HuH-7 (cell line): Measurements from ENCODE around the gene CDH12.
"Not testable (repeated sequence)": the region's sequence is repeated elsewhere in the genome, so short reads cannot be mapped to it uniquely, and the experiment has no call there.

Experiments used
- DNase-seq: peaks from one replicate; pipeline ENCODE4 v3.0.0; 2011; ENCODE audit warnings: low spot score

CDH12 gene

GRCh38 chr5:22140418-22140817 lies 712.7 kb downstream of the CDH12 start:
- DNase-seq: not testable (repeated sequence)

- DNase-seq: not testable (repeated sequence)
Measured at GRCh38 chr5:22139662-22140300, 713.4 kb downstream of the CDH12 start.

DNA sequence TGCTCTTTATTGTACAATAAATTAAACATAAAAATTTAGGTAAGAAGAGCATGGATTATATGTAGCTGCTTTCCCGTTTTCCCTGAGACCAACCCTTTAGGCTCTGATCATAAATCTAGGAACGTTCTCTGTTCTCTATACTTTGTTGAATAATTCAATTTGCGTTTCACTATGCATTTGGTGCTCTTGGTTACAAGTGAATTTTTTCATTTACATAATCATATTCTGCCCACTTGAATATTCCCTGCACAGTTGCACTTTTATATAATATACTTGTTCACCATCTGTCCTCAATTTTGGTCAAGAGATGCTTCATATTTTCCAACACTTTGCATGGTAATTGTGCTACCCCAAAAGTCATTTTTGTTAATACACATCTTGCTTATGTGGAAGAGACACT lies 741.8 kb downstream of the CDH12 start:
- no peak for DNase-seq

DNA sequence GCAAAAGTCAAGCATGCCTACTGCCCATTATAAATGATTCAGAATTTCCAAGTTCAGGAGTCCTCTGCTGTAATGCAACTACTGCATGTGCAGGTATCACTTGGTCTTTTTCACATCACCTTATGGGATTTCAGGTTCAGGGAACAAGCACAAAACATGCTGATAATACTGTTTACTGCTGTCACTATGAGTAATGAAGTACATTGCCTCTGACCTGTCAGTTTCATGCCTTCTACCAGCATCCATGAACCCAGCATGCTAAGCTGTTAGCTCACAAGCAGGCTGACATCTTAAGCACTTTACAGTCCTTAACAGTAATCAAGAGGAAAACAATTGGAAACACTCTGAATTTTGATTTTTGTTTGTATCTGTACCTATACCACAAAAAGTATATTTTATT lies 743.8 kb downstream of the CDH12 start:
- DNase-seq: no peak

DNA sequence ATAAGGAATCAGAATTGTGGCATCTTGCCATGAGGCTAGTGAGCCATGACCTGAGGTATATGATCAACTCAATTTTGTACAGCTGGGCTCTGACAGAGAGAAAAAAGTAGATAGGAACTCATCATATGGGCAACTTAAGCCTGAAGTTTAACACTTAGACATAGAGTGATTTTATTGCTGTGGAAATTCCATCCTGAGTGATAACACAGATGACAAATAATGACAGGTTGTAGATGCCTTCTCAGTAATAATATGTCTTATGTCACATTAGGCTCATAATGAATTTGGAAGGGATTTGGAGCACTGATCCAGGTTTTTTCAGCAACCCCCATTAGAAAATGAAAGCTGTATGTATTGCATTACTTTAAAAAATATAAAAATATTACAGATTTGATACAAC lies 744.6 kb downstream of the CDH12 start:
- DNase-seq: no peak

GRCh38 chr5:22102823-22103359 lies 750.3 kb downstream of the CDH12 start:
- no peak for DNase-seq

DNA sequence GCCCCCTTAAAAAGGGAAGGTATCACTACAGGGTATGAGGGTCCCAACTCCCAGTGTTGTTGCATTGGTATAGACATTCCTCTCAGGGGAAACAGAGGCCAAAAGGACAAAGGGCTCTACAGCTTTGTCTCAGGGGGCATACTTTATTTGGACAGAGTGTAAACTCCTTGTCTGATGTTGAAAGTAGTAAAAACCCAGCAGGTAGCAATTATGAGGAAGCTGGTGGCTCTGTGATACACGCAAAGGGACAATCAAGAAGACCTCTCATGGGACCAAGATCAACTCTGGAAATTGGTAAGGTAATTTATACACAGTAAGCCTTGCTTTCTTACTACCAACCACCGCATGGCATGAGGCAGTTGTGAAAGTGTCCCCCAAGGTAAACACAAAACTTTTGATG lies 764.6 kb downstream of the CDH12 start:
- DNase-seq: no peak

GRCh38 chr5:22079566-22079965 lies 773.6 kb downstream of the CDH12 start:
- DNase-seq: no peak

- no peak for DNase-seq
Measured at GRCh38 chr5:22079002-22079401, 774.1 kb downstream of the CDH12 start.

GRCh38 chr5:22076586-22076985 lies 776.6 kb downstream of the CDH12 start:
- no peak for DNase-seq

DNA sequence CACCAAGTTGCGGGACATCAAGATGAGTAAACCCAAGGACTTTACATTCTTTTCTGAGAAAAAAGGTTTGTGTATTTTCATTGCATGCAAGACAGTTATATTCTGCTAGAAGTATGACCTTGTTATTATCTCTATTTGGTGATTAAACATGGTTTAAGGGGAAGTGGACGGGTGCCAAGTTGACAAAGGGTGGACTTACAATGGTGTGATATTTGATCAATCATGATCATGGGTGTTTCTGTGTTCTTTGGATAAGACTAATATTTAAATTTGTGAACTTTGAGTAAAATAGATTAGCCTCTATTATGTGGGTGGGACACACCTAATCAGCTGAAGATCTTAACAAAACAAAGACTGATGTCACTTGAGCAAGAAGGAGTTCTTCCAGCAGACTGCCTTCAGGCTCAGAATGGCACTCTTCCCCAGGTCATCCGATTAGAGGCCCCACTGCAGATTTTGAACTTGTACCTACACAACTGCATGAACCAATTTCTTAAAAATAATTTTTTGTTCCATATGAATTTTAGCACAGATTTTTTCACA lies 782.9 kb downstream of the CDH12 start:
- no peak for DNase-seq

DNA sequence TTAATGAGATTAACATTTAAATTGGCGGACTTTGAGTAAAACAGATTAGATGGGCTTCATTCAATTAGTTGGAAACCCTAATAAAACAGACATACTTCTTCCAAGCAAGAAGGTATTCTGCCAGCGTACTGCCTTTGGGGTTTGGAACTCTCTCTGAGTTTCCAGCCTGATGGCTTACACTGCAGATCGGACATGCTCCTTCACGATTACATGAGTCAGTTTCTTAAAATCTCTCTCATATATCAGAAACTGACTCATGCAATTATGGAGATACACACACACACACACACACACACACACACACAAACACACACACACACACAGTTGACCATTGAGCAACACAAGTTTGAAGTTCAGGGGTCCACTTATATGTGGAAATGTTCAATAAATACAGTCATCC lies 789.4 kb downstream of the CDH12 start:
- DNase-seq: no peak

DNA sequence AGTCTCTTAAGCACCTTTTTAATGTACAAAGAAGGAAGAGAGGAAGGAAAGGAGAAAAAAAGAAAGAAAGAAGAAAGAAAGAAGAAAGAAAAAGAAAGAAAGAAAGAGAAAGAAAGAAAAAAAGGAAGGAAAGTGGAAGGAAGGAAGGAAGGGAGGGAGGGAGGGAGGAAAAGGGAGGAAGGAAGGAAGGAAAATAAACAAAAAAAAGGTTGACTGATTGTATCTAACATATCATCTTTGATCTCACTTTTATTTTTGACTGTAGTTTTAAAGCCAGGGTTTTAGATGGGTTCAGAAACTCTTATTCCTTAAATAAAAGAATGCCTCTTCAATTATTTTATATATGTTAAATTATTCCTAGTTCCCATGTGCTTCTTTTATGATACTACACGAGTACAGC lies 794.5 kb downstream of the CDH12 start:
- DNase-seq: no peak

DNA sequence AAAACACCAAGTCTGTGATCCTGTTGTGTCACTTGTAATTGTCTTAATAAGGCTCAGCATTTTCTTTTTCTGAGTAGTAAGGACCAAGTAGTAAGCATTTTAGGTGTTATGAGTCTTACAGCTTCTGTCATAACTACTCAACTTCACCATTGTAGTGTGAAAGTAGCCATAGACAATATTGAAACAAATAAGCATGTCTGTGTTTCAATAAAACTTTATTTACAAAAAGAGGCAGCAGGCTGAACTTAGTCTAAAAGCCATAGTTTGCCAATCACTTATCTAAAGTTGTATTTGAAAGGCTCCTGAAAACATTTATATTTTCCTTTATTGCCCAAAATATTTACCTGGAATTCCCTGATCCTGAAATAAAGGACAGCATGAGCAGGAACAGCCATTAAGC lies 796.1 kb downstream of the CDH12 start:
- no peak for DNase-seq

GRCh38 chr5:22056601-22057000 lies 796.5 kb downstream of the CDH12 start:
- no peak for DNase-seq

DNA sequence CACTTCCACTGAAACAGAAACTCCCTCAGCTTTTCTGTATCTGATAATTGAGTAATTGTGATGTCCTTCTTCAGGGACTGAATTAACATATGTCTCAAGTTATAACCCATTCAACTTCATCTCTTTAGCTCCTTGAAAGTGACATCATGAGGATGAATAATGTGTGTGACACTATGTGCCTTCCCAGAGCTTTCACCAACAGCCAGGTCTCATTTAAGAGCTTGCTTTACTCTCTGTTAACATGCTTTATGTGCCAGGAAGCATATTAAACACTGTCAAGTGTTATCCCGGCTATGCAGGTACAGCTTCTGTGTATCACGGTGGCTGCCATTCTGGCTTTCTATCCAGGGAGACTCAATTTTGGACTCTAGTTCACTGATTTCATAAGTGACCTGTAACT lies 799.9 kb downstream of the CDH12 start:
- no peak for DNase-seq

DNA sequence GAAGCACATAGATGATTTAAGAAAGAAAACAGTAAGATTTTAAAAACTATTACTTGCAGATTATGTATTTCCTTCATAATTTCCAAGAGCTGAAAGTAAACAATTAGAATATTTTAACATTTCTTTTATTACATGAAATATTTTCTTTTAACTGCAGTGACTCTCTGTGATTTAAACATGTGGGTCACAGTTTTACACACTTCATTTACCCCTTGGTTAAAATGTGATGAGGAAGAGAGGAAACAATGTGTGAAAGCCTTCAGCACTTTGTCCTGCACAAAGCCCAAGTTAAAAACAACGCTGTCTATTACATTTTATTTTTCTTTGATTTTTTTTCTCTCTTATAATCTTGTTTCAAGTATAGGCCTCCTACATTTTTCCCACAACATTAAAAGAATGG lies 801.3 kb downstream of the CDH12 start:
- DNase-seq: no peak

- no peak for DNase-seq
Measured at GRCh38 chr5:22050931-22051330, 802.2 kb downstream of the CDH12 start.

DNA sequence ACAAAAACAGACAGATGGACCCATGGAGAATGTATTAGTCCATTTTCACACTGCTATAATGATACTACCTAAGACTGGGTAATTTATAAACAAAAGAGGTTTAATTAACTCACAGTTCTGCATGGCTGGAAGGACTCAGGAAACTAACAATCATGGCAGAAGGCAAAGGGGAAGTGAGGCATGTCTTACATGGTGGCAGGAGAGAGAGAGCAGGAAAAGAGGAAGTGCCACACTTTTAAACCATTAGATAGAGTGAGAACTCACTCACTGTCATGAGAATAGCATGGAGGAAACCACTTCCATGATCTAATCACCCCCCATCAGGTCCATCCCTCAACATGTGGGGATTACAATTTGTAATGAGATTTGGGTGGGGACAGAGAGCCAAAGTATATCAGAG lies 808.9 kb downstream of the CDH12 start:
- DNase-seq: no peak

GRCh38 chr5:22036061-22036460 lies 817.1 kb downstream of the CDH12 start:
- DNase-seq: no peak

DNA sequence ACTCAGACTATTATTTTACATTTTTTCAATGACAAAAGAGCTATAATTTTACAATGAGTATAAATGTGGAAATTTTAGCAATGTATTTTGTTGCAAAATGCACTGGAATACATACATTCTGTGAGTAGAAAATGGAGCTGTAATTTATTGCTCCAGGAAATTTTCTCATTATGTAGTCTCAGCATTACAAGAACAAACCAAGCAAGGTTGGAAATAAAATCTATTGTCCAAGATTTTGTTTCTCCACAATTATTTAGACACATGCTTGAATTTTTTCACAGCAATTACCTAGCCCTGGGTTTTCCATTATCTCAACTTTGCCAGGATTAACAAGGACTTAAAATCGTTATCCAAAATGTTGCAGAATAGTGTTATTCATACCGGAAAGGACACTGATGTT lies 820.1 kb downstream of the CDH12 start:
- no peak for DNase-seq

DNA sequence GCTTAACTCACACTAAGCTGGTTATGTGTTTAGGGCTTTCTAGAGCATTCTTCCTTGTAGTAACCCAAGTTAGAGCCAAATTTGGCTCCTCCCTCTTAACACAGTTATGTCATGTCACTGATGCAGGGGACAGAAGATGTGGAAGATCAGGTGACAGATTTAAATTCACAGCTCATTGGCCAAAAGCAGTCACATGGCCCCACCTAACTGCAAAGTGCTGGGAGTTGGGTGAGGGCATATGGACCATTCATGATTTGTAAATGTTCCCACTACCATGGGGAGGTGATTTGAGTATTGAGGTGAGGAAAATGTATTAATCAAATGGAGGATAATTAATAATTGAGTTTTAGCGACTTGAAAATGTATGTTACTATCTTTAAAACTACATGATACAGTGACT lies 829.4 kb downstream of the CDH12 start:
- DNase-seq: no peak

DNA sequence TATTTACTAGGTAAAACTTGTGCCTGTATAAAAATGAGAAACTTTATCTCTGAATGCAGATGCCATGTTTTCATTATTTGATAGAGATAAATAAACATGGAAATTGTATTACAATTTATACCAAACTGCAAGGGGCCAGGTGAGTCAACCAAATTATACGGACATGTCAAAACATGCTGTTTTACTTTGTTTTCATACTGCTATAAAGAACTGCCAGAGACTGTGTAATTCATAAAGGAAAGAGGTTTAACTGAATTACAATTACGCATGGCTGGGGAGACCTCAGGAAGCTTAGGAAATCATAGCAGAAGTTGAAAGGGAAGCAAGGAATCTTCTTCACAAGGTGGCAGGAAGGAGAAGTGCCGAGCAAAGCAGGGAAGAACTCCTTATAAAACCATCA lies 840.3 kb downstream of the CDH12 start:
- DNase-seq: not testable (repeated sequence)

DNA sequence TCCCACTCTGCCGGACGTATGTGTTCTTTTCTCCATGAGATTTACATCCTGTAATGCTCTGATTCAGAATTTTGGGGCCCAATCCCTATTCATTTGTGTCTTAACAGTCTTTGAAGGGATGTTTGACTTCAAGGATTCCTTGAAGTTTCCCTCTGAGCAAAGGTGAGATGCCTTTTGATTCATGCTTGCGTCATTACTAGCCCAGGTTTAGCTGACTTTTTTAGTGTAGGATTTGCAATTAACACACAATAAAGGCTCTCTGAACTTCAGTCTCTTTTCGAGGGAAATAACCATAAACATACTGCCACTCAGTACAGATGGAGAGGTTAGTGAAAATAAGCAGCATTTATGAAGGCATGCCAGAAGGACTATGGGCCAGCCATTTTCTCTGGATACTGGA lies 842.3 kb downstream of the CDH12 start:
- not testable (repeated sequence) for DNase-seq
